GM19463 (cell line): ENCODE results near the gene UEVLD.

ENCODE experiments used
- ATAC-seq: cut with Tn5 transposase; IDR thresholded peaks from one replicate; pipeline ENCODE4 v1.9.1; 2021; ENCODE audit warnings: mild to moderate bottlenecking, moderate library complexity; ENCODE audit not compliant: unreplicated experiment

UEVLD gene

DNA sequence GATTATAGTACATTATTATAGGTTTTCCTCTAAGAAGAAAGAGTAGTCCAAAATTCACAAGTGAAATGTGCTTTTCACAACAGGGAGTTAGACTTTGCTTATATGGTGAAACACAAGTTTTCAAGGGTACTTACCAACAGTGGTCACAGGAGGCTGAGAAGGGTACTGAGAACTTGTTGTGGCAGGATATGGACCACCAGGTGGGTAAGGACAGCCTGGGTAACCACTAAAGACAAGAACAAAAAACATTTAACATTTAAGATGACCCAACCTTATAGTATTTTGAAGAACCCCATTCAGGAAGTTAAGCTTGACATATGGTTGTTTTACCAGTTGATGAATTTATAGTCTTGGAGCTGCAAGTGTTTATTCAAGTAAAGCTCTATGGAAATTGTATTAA, 86.2 kb downstream of the UEVLD start:
- ATAC-seq = no peak

DNA sequence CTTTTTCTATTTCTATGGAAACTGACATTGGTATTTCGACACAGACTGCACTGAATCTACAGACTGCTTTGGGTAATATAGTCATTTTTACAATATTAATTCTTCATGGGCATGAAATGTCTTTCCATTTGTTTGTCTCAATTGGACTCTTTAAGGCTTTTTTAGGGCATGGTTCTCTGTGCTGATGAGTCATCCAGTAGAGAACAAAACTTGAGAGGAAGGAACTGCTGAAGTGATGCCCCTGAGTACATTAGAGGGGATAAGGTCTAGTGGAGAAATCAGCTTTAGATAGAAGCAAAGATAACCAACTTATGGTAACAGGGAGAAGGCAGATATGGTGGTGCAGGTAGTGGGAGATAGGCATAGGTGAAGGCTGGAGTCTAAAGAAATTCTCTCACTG, 86.9 kb downstream of the UEVLD start:
- ATAC-seq = no peak

DNA sequence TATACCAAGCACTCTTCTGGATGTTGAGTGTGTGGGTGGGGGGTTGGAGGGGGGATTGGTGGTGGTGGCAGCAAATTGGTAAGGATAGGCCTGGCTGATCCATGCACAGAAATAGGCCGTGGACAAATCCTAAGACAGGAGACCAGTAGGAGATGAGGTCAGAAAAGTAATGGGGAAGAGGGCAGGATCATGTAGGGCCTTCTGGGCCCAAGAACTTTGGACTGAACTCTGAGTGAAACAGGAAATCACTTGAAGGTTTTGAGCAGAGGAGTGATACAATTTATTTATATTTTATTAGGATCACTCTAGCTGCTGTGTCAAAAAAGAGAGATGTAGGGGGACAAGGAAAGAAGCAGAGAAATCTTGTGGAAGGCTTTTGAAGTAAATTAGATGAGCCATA, 90.5 kb downstream of the UEVLD start:
- no peak for ATAC-seq

- ATAC-seq = no peak
Observed at GRCh38 chr11:18495703-18496102, 92.8 kb downstream of the UEVLD start.

GRCh38 chr11:18495271-18495670, 93.3 kb downstream of the UEVLD start:
- no peak for ATAC-seq

DNA sequence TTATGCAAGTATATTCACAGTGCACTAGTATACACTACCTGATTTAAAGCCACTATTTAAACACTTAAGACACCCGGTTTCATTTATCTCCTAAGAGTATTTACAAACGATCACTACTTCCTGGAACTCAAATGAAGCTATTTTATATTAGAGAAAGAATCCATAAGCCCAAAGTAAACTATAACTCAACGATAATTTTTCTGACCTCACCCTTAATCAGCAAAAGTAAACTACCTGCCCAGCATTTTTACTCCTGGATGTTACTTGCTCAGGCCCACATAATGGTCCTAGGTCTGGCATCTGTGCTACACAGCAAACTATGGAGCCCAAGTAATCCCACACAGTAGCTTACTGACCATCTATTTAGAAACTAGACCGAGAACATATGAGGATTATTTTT, 95.2 kb downstream of the UEVLD start:
- no peak for ATAC-seq

GRCh38 chr11:18492888-18493287, 95.6 kb downstream of the UEVLD start:
- ATAC-seq = no peak

- no peak for ATAC-seq
Observed at GRCh38 chr11:18491924-18492323, 96.6 kb downstream of the UEVLD start.

DNA sequence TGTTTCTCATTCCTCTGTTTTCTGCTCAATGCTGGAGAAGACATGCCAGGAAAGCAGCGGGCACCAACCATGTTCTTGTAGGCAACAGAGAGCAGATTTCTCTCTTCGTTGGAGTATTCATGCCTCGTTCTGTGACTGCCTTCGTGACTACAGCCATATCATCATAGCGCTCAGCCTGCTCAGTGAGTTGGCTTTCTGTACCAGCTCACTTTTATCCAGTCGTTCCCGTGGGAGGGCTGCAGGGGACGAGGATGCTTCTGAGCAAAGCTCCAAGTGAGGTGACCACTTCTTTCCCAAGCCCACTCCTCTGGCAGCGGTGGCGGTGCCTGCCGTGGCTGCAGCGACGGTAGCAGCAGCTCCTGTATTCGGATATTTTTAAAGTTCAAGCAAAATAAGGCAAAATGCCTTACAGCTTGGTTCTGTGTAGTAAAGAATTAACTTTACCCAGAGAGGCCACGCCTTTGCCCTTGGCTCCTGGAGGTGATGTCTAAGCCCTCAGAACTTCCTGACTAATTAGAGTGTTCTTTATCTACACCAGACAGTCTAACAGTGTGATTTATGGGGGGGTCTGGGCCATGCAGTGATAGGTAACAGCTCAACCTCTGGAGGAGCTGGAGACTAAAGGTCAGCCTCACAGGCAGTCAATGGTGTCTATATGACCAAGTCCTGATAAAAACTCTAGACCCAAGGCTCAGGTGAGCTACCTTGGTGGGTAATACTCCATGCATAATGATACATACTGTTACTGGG, 97.6 kb downstream of the UEVLD start:
- ATAC-seq = no peak

DNA sequence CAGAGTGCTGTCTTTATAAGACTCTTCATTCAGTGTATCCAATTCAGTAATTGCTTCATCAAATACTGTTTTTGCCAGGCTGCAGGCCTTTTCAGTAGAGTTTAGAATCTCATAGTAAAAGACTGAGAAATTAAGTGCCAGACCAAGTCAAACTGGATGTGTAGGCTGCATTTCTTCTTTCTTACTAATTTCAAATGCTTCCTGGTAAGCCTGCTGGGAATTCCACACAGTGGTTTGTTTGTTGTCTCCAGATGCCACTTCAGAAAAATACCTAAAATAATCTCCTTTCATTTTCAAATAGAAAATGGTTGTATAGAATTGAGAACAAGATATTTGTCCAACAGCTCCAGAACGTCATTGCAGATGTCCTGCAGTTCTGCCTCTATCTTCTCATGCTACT, 98.2 kb downstream of the UEVLD start:
- no peak for ATAC-seq

DNA sequence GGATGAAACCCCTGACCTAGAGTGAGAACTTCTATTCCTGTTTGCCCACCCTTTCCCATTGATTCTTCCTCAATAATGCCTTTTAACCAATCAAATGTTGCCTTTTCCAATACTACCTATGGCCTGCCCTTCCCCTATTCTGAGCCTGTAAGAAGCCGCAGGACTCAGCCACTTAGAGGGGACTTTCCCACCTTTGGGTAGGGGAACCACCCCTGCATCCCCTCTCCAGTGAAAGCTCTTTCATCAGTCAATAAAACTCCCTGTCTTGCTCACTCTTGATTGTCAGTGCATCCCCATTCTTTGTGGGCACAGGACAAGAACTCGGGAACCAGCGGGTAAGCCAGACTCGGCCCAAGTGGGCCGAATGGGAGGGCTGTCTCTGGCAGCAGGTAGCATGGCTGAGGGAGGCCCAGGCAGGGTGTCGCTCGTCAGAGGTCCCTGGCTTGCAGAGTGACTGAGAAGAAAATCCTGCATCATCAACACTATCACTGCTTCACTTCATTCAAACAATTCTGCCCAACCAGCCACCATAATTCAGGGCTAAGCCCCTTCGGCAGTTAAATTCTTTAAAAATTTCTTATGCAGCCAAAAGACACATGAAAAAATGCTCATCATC, 102.5 kb downstream of the UEVLD start:
- peak; percentile 97 for ATAC-seq
